ENCODE data around the gene ABHD1. TPM values are rescaled to one million over a fixed set of nuclear protein-coding genes. Genes with fewer than 3 reads are reported as not detected.

ABHD1 gene
- total RNA-seq, 4 donors from 2014 or later = 0.48 TPM; not detected in 3

GRCh38 chr2:27091746-27092695 lies 31.6 kb upstream of the ABHD1 start:
- DNase-seq = no peak
- in situ Hi-C loops (cut with MboI; ENCODE audit: low pct_ligation_motif_present in 1 of 4, low pct_unique_long_range_greater_than_20kb in 1 of 4, low sequenced_read_pairs in 3 of 4) (loop anchor here in 3 of 4 donors (25.0 kb wide), 1 partner anchor 130 kb away; the partner anchor contains the start of gene MAPRE3 (in 3 of the 3)), intact Hi-C loops (cut with DNase I; ENCODE audit: low total_unique reads) (no loop called here)
- Histone ChIP-seq H3K36me3 (no peaks in the 10 kb centered on the region), H3K4me3 (no peak overlapping the region), H3K27me3 (no peaks in the 10 kb centered on the region), H3K4me1 (peaks cover 9 to 22% (median 15%) of the 10 kb centered on the region in 4 donors), H3K9me3 (no peaks in the 10 kb centered on the region), H3K27ac (no peak overlapping the region)
- TF ChIP-seq EP300 (IDR thresholded peaks at IDR 0.05; ENCODE audit: low read depth) = no peak
- TF ChIP-seq CTCF (IDR thresholded peaks at IDR 0.05) = no peak
- TF ChIP-seq POLR2A (IDR thresholded peaks at IDR 0.05) = no peak
- TF ChIP-seq POLR2AphosphoS5 (IDR thresholded peaks at IDR 0.05) = no peak
- 75 to 80% methylated on average over 7 to 25 of the region's 25 CpGs for WGBS, 2 donors (ENCODE audit: low coverage in 1 of 2)

- no peak for DNase-seq
- in situ Hi-C loops (cut with MboI; ENCODE audit: low pct_ligation_motif_present in 1 of 4, low pct_unique_long_range_greater_than_20kb in 1 of 4, low sequenced_read_pairs in 3 of 4) = loop anchor here in 3 of 4 donors (25.0 kb wide), 1 partner anchor 131 kb away; the partner anchor contains the start of gene MAPRE3 (in 3 of the 3)
- 52% methylated on average over 6 of the region's 10 CpGs; no CpG with 5 or more reads in 1 of the 2 donors for WGBS, 2 donors (ENCODE audit: low coverage in 1 of 2)
These were observed 30.8 kb upstream of the ABHD1 start for GRCh38 chr2:27092696-27093429.

GRCh38 chr2:27093430-27094352 lies 29.9 kb upstream of the ABHD1 start:
- Histone ChIP-seq H3K4me1 (peaks cover 3 to 14% (median 9%) of the 10 kb centered on the region in 4 donors), H3K36me3 (no peaks in the 10 kb centered on the region), H3K27ac (no peak overlapping the region), H3K27me3 (no peaks in the 10 kb centered on the region), H3K4me3 (no peak overlapping the region), H3K9me3 (no peaks in the 10 kb centered on the region)
- 77% methylated on average over 6 of the region's 6 CpGs; no CpG with 5 or more reads in 1 of the 2 donors for WGBS, 2 donors (ENCODE audit: low coverage in 1 of 2)
- DNase-seq = no peak
- no peak for TF ChIP-seq POLR2A (IDR thresholded peaks at IDR 0.05)
- no peak for TF ChIP-seq EP300 (IDR thresholded peaks at IDR 0.05; ENCODE audit: low read depth)
- TF ChIP-seq POLR2AphosphoS5 (IDR thresholded peaks at IDR 0.05) = no peak
- no peak for TF ChIP-seq CTCF (IDR thresholded peaks at IDR 0.05)
- in situ Hi-C loops (cut with MboI; ENCODE audit: low pct_ligation_motif_present in 1 of 4, low pct_unique_long_range_greater_than_20kb in 1 of 4, low sequenced_read_pairs in 3 of 4) (loop anchor here in 3 of 4 donors (25.0 kb wide), 1 partner anchor 131 kb away; the partner anchor contains the start of gene MAPRE3 (in 3 of the 3)), intact Hi-C loops (cut with DNase I; ENCODE audit: low total_unique reads) (no loop called here)

More at GRCh38 chr2:27092696-27093429, 30.8 kb upstream of the ABHD1 start:
- H3K4me3 ChIP-seq = no peak overlapping the region
- H3K36me3 ChIP-seq = no peaks in the 10 kb centered on the region
- intact Hi-C loops (cut with DNase I; ENCODE audit: low total_unique reads) = no loop called here
- no peaks in the 10 kb centered on the region for H3K9me3 ChIP-seq
- no peaks in the 10 kb centered on the region for H3K27me3 ChIP-seq
- H3K27ac ChIP-seq = no peak overlapping the region
- peaks cover 3 to 14% (median 9%) of the 10 kb centered on the region in 4 donors for H3K4me1 ChIP-seq
- TF ChIP-seq POLR2AphosphoS5 (IDR thresholded peaks at IDR 0.05) (no peak), CTCF (IDR thresholded peaks at IDR 0.05) (no peak), EP300 (IDR thresholded peaks at IDR 0.05; ENCODE audit: low read depth) (no peak), POLR2A (IDR thresholded peaks at IDR 0.05) (no peak)

Data from transverse colon (tissue), 4 donors.